T-helper 2 cell treated with Interferon-gamma antibody and Interleukin-4, amounts not matched to agents 100 ng/mL and 5 ng/mL, for 36 hours (primary cell): Measurements from ENCODE around the gene TNFRSF21. TPM values are rescaled to one million over a fixed set of nuclear protein-coding genes. Genes with fewer than 3 reads are reported as not detected.

Experiments used
- total RNA-seq: library from RNA; stranded (reverse); gene quantifications from 2 replicates; pipeline ENCODE4 v1.2.3, GENCODE V29; 2022

Gene TNFRSF21
- total RNA-seq, 1 donor from 2014 or later = 0.20 TPM

Other genes with a start within 250 kb of the TNFRSF21 start
- gene CD2AP, start 167.9 kb upstream of the TNFRSF21 start, total RNA-seq = 30.8 TPM in 2 replicates